ENCODE data around the gene CNDP2.
"Not testable (repeated sequence)": the region's sequence is repeated elsewhere in the genome, so short reads cannot be mapped to it uniquely, and the experiment has no call there.

CNDP2 gene

GRCh38 chr18:74522635-74523548 is 26.7 kb downstream of the CNDP2 start:
- H3K27ac Mint-ChIP-seq, result peak overlapping the region; percentile 97
- peaks cover 8% of the 10 kb centered on the region for H3K27me3 Mint-ChIP-seq (ENCODE audit: low read depth, poor library complexity)
- no peak for DNase-seq
- TF ChIP-seq, protein P1, sequence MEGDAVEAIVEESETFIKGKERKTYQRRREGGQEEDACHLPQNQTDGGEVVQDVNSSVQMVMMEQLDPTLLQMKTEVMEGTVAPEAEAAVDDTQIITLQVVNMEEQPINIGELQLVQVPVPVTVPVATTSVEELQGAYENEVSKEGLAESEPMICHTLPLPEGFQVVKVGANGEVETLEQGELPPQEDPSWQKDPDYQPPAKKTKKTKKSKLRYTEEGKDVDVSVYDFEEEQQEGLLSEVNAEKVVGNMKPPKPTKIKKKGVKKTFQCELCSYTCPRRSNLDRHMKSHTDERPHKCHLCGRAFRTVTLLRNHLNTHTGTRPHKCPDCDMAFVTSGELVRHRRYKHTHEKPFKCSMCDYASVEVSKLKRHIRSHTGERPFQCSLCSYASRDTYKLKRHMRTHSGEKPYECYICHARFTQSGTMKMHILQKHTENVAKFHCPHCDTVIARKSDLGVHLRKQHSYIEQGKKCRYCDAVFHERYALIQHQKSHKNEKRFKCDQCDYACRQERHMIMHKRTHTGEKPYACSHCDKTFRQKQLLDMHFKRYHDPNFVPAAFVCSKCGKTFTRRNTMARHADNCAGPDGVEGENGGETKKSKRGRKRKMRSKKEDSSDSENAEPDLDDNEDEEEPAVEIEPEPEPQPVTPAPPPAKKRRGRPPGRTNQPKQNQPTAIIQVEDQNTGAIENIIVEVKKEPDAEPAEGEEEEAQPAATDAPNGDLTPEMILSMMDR (IDR thresholded peaks at IDR 0.05), result no peak
- H3K9me3 Mint-ChIP-seq, result peaks cover 35% of the 10 kb centered on the region
- H3K4me3 Mint-ChIP-seq, result no peak overlapping the region
- peaks cover 21% of the 10 kb centered on the region for H3K4me1 Mint-ChIP-seq
- peaks cover 53% of the 10 kb centered on the region for H3K36me3 Mint-ChIP-seq (ENCODE audit: low read depth)

- H3K36me3 Mint-ChIP-seq (ENCODE audit: low read depth), result peaks cover 41% of the 10 kb centered on the region
- no peak for DNase-seq
- peaks cover 35% of the 10 kb centered on the region for H3K9me3 Mint-ChIP-seq
- peaks cover 8% of the 10 kb centered on the region for H3K27me3 Mint-ChIP-seq (ENCODE audit: low read depth, poor library complexity)
- no peak overlapping the region for H3K4me3 Mint-ChIP-seq
- H3K27ac Mint-ChIP-seq, result peak overlapping the region; percentile 61
- TF ChIP-seq, protein P1 (IDR thresholded peaks at IDR 0.05), result no peak
- peaks cover 21% of the 10 kb centered on the region for H3K4me1 Mint-ChIP-seq
Measured at GRCh38 chr18:74524097-74524496, 27.9 kb downstream of the CNDP2 start.

- Mint-ChIP-seq H3K9me3 (peaks cover 35% of the 10 kb centered on the region), H3K36me3 (ENCODE audit: low read depth) (peaks cover 33% of the 10 kb centered on the region), H3K4me1 (peaks cover 21% of the 10 kb centered on the region)
- not testable (repeated sequence) for DNase-seq; H3K27me3 Mint-ChIP-seq (ENCODE audit: low read depth, poor library complexity); H3K4me3 Mint-ChIP-seq; H3K27ac Mint-ChIP-seq
Measured at GRCh38 chr18:74524915-74525314, 28.8 kb downstream of the CNDP2 start.

DNA sequence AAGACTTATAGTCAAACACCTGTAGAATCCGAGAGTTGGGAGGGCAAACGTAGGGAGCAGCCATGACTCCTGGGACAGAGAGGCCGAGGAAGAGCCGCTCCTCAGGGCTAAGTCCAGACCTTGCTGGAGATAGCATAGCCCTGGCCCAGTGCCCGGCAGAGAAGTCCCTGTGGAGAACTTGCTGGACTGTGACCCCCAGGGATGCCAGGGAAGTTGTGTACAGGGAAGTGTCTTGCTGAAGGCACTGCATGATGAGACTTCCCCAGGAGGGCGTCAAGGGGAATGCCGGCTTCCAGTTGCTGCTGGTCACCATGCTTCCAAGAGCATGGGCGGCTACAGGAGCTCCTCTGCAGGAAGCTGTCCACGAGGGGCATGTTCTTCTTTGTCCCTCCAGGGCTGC is 29.6 kb downstream of the CNDP2 start:
- Mint-ChIP-seq H3K27ac (no peak overlapping the region), H3K27me3 (ENCODE audit: low read depth, poor library complexity) (peaks cover 16% of the 10 kb centered on the region), H3K4me3 (no peak overlapping the region), H3K9me3 (peaks cover 27% of the 10 kb centered on the region), H3K4me1 (peaks cover 21% of the 10 kb centered on the region), H3K36me3 (ENCODE audit: low read depth) (peaks cover 25% of the 10 kb centered on the region)
- DNase-seq, result no peak
- TF ChIP-seq, protein P1 (IDR thresholded peaks at IDR 0.05), result no peak

- no peak for DNase-seq
- TF ChIP-seq, protein P1 (IDR thresholded peaks at IDR 0.05), result no peak
- H3K36me3 Mint-ChIP-seq (ENCODE audit: low read depth), result peaks cover 17% of the 10 kb centered on the region
- H3K4me1 Mint-ChIP-seq, result peaks cover 21% of the 10 kb centered on the region
- peaks cover 20% of the 10 kb centered on the region for H3K9me3 Mint-ChIP-seq
- no peak overlapping the region for H3K27ac Mint-ChIP-seq
- H3K27me3 Mint-ChIP-seq (ENCODE audit: low read depth, poor library complexity), result peaks cover 19% of the 10 kb centered on the region
- H3K4me3 Mint-ChIP-seq, result no peak overlapping the region
Measured at GRCh38 chr18:74526488-74526887, 30.3 kb downstream of the CNDP2 start.

DNA sequence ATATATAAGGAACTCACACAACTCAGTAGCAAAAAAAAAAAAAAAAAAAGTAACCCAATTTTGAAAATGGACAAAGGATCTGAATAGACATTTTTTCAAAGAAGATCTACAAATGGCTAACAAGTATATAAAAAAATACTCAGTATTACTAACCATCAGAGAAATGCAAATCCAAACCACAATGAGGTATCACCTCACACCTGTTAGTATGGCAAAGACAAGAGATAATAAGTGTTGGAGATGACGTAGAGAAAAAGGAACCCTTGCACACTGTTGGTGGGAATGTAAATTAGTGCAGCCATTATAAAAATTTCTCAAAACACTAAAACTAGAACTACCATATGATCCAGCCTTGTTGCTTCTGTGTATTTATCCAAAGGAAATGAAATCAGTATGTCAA is 32.3 kb downstream of the CNDP2 start:
- H3K27ac Mint-ChIP-seq, result no peak overlapping the region
- H3K4me1 Mint-ChIP-seq, result peaks cover 11% of the 10 kb centered on the region
- no peak for DNase-seq
- H3K36me3 Mint-ChIP-seq (ENCODE audit: low read depth), result no peaks in the 10 kb centered on the region
- H3K27me3 Mint-ChIP-seq (ENCODE audit: low read depth, poor library complexity), result peaks cover 16% of the 10 kb centered on the region
- TF ChIP-seq, protein P1 (IDR thresholded peaks at IDR 0.05), result no peak
- H3K4me3 Mint-ChIP-seq, result no peak overlapping the region
- H3K9me3 Mint-ChIP-seq, result peaks cover 5% of the 10 kb centered on the region
